Measurements from ENCODE around the gene ESPN. TPM values are rescaled to one million over a fixed set of nuclear protein-coding genes. Genes with fewer than 3 reads are reported as not detected.
A peak's percentile ranks its signal among the peaks of the same experiment; 100 is the strongest.
"Not testable (repeated sequence)": the region's sequence is repeated elsewhere in the genome, so short reads cannot be mapped to it uniquely, and the experiment has no call there.

ESPN gene
- total RNA-seq, 1 experiment from 2014 or later: not detected

DNA sequence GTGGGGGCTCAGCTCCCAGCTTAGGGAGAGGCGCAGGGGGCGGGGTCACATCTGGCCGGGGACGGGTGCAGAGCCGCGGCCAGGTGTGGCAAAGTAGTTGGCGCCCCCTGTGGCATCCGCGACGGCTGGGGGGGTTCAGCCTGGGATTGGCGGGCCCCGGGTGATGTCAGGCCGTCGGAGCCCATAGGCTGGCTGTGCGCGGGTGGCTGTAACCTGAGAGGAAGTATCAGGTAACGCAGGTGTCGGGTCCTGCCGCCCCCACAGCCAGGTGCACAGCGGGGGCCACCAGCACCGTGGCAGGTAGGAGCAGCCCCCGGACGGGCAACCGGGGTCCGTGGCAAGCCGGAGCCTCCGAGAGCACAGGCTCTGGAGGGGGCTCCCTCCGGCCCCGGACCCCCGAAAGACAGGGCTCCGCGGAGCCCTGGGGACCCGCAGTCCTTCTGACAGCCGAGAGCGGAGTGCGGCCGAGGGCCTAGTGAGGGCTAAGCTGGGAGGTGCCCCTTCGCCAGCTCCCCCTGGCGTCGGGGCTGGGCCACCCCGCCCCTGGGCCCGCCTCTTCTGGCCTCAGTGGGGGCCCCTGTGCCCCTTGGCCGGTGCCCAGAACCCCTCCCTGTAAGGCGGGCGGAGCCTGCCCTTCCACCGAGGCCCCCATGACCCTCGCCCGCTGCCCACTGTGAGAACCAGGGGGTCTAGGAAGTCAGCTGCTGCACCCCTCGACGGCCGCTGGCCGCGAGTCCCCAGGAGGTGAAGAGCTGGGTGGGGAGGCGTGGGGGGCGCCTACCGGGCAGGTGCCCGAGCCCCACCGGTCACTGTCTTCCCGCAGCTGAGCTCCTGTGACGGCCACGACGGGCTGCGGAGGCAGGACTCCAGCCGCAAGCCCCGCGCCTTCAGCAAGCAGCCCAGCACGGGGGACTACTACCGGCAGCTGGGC, 23.5 kb downstream of the ESPN start:
- no peak for DNase-seq (ENCODE audit: low spot score)

DNA sequence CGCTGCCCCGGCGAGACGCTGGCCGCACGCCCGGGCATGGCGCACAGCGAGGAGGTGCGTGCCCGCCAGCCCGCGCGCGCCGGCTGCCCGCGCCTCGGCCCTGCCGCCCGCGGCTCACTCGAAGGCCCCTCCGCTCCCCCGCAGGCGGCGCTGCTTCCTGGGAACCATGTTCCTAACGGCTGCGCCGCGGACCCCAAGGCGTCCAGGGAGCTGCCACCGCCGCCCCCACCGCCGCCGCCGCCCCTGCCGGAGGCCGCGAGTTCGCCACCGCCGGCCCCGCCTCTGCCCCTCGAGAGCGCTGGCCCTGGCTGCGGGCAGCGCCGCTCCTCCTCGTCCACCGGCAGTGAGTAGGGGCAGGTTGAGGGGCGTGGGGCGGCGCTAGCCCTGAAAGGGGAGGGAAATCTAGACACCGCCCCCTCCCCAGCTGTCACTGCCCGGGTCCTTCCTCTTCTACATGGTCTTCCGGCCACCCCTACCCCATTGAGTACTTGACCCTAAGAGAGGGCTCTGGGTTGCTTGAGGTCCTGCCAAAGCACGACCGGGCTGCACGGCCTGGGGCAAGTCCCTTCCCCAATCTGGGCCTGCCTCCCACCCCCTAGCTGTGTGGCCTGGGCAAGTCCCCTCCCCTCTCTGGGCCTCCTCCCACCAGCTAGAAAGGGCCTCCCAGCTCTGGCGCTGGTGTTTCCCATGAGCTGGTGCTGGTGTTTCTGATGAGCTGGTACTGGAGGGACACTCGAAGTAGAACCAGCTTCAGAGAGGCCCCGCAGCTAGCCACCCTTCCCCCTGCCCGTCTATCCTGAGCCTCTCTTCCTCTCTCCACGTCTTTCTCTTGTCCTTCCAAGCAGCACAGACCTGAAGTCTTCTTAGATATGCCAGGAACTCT, 24.4 kb downstream of the ESPN start:
- DNase-seq (ENCODE audit: low spot score): no peak

DNA sequence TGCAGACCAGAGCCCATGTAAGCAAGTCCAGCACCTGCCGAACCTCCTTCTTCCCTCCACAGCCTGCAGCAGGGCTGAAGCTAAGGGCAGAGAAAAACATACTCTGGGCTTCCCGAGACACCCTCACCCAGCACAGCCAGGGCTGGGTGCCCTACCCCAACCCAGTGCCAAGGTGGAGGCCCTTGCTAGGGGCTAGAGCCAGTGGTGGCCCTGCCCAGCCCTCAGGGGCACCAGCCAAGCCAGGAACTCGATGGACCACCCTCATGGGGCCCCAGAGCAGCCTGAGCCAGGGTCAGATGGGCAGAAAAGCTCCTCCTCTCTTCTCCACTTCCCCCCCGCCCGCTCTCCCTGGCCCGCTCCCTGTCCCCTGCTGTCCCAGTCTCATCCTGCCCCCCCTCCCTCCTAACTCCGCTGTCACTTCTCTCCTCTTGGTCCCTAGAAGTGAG, 25.5 kb downstream of the ESPN start:
- no peak for DNase-seq (ENCODE audit: low spot score)

DNA sequence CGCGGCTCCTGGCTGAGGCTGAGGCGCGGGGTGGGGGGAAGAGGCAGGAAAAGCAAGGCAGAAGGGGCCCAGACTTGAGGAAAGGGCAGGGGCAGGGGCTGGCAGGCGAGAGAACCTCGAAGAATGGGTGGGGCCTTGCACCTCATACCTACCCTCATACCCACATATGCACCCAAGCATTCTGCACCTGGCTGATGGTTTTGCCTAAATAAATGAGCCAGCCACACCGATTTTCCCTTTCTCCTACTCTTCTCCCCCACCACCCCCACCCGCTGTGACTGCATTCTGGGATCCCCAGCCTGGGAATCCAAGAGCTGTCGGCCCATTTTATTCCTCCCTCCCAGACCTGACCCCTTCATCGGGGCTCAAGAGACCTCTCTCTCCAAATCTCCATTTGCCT, 25.9 kb downstream of the ESPN start:
- not testable (repeated sequence) for DNase-seq (ENCODE audit: low spot score)

DNA sequence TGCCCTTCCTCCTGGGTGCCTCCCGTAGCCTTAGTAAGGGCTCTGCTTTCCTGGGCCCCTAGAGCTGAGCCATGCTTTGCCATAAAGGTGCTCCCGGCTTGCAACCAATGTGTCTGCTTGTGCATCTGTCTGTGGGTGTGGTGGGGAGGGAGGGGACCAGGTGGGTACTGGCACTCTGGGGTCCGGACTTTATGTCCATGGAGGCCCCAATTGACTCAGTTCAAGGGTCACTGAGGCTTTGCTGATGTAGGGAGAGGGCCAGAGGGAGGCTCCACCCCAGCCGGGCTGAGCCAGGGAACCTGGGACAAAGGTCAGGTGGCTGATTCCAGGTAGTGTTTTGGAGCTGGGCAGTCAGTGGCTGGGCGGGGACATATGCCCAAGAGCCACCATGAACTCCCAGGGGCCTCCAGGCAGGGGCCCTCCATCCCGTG, 26.4 kb downstream of the ESPN start:
- DNase-seq (ENCODE audit: low spot score): no peak

DNA sequence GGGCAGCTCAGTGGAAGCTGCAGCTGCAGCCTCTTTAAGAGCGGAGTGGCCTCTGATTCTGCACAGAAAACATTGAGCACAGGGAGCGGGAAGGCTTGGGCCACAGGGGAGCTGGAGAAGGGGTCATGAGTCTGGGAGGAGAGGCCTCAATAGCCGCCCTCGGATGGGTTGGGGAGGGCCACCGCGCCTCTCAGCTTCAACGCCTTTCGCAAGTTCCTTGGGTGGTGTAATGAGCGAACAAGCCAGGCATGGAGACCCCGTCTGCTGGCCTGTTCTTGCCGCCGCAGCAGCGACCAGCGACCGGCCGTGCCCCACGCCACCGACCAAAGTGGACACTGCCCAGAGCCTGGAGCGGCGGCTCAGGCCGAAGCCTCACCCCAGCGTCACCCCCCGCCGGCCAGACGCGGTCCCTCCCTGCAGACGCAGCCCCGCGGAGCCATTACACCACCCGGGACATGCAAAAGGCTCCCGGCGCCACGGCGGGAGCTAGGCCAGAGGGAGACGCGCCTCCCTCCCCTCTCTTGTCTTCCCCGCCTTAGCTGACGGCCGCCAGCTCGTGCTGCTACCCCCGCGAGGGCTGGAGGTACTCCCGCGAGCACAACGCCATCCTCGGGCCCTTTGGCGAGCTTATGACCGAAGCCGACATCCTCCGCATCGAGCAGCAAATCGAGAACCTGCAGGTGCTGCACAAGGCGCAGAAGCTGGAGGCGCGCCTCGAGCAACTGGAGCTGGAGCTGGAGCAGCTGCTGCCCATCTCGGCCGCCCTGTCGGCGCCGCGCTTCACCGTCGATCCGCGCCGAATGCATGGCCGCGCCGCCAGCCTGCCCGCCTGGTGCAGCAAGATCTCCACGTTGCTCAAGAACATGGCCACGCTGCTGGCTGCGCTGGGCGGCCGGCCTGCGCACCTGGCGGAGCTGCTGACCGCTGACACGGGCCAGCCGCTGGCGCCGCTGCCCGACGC, 29.6 kb downstream of the ESPN start:
- DNase-seq (ENCODE audit: low spot score): not testable (repeated sequence)

DNA sequence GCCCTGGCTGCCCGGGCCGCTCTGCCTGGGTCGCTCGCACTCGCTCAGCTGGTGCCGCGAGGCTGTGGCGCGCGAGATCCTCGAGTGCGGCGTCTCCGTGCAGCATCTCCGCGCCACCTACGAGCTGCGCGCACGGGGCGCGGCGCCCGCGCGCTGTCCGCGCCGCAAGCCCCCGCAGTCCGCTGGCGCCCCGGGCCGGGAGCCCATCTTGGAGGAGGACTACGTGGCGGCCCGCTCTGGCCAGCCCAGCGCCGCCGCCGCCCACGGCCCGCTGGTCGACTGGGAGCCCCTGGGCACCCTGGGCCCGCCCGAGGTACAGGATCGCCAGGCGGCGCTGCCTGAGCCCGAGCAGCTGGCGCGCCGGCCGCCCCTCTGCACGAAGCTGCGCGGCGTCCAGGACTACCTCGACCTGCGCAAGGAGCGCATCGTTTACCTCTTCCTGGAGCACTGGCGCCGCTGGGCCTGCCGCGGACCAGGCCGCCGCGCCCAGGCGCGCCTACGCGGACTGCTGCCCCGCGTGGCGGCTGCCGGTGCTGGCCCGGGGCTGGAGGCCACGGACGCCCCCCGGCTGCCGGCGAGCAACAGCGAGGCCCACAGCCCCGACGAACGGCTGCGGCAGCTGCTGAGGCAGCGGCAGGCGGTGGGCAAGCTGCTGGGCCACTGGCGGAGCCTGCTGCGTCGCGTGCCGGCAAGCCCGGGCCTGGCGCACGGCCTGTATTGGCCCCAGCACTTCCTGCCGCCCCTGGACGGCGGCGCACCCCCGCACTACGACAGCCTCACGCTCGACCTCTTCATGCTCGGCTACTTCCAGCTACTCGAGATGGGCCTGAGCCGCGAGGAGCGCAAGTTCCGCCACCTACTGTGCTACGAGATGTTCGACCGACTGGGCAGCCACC, 30.5 kb downstream of the ESPN start:
- no peak for DNase-seq (ENCODE audit: low spot score)

DNA sequence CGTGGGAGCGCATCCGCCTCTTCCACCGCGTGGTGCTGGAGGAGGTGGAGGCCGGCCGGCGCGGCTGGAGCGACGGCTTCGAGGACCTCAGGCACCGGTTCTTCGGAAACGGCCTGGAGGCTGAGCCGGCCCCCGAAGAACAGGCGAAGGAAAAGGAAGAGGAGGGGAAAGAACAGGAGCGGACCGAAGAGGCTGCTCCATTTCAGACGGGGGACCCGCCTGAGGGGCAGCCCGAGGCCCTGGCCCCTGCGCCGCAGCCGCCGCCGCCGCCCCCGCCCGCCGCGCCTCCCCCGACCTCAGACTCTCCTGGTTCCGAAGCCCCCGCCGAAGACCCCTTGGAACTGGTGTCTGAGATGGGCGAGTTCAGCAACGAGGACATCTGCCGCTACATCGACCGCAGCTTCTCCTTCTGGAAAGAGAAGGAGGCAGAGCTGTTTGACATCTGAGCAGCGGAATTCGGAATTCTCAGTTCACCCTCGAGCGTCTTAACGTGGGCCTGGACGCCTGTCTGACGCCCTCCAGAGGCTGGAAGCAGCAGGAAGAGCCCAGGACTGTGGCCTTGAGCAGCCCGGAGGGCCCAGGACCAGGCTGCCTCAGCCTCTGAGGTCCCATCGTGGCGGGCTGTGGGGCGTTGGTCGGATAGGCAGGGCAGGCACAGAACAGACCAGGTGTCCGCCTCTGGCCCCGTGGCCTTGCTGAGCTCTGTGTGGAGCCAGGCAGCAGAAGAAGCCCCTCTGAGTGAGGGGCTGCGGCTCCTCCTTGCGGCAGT, 31.4 kb downstream of the ESPN start:
- not testable (repeated sequence) for DNase-seq (ENCODE audit: low spot score)

DNA sequence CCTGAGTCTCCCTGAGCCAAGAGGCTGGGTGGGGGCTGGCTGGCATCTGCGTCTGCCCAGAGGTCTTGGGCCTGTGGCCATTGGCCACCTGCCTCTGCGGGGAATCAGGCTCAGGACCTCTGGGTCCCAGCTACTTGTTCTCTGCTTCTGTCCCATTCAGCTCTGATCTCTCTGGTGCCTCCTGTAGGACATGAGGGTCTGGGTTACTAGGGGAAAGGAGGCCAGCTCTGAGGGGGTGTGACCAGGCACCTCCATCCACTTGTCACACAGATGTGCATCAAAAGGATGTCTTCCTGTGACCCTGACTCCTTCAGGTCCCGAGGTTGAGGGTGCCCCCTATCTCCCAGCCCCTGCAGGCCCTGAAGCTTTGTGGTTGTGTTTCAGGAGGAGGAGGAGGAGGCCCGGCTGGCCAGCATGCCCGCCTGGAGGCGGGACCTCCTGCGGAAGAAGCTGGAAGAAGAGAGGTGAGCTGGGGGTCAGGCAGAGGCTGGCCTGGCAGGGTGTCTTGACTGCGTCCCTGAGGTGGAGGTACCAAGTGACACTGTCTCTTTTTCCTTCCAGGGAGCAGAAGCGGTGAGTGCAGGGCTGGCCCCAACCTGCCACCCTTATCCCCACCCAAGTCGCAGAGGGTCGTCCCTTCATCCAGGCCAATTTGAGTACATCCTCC, 32.4 kb downstream of the ESPN start:
- no peak for DNase-seq (ENCODE audit: low spot score)

DNA sequence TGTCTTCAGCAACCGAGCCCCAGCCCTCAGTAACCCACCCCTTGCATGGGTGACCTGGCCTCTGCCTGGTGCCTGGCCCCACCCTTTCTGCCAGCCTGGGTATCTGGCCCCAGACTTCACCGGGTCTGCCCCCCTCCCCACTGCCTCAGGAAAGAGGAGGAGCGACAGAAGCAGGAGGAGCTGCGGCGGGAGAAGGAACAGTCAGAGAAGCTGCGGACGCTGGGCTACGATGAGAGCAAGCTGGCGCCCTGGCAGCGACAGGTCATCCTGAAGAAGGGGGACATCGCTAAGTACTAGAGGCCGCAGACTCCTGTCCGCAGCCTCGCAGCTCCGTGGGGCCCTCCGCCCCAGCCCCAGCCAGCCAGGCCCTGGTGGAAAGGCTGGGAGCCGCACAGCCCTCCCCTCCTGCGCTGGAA, 35.3 kb downstream of the ESPN start:
- DNase-seq (ENCODE audit: low spot score): no peak

DNA sequence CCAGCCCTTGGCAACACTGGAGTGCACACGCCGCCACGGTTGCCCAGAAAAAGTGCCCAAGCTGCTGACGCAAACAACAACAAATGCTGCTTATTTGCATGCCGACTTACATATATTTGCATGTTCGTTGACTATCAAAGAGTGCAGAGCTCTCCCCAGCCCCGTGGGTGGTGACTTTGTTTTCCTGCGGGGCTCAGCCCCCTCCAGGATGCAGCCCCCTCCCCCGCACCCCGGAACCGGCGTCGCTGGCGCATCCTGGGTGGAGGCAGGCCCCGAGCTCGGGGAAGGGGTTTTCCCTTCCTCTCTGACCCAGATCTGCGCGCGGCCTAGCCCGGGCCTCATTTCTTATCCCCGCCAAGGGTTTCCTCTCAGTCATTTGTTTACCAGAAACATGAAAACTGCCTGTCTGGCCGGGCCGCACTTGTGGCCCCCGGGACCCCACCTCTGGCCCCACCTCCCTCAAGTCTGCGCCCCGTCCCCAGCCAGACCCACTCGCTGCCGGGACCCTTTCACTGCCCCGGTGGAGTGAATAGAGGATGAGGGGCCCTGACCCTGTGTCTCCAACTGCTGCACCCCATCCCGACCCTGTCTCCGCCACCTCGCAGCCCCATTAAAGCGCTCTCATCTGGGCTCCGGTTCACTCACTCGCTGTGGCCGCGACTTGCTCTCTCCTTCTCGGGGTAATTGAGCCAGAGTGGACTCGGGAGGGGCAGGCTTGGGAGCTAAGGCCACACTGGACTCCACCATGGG, 35.9 kb downstream of the ESPN start:
- DNase-seq (ENCODE audit: low spot score): no peak

DNA sequence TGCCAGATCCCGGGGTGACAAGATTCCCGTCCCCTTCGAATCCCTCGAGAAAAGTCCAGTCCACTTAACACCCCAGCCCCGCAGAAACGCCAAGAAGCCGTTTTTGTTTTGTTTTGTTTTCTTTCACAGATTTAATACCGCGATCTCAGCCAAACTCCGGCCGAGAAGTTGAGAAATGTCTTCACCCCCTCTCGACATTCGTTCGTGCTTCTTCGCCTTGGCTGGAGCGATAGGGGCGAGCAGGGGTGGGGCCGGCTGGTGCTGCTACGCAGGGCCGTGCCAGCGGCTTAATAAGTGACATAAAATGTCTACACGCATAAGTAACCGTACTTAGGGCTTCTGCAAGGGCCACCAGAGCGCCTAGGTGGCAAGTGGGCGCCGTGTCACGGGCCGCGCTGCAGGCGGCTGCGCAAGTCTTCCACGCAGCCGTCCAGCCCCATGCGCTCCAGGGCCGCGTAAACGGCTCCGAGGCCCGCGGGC, 36.5 kb downstream of the ESPN start:
- DNase-seq (ENCODE audit: low spot score): no peak

DNA sequence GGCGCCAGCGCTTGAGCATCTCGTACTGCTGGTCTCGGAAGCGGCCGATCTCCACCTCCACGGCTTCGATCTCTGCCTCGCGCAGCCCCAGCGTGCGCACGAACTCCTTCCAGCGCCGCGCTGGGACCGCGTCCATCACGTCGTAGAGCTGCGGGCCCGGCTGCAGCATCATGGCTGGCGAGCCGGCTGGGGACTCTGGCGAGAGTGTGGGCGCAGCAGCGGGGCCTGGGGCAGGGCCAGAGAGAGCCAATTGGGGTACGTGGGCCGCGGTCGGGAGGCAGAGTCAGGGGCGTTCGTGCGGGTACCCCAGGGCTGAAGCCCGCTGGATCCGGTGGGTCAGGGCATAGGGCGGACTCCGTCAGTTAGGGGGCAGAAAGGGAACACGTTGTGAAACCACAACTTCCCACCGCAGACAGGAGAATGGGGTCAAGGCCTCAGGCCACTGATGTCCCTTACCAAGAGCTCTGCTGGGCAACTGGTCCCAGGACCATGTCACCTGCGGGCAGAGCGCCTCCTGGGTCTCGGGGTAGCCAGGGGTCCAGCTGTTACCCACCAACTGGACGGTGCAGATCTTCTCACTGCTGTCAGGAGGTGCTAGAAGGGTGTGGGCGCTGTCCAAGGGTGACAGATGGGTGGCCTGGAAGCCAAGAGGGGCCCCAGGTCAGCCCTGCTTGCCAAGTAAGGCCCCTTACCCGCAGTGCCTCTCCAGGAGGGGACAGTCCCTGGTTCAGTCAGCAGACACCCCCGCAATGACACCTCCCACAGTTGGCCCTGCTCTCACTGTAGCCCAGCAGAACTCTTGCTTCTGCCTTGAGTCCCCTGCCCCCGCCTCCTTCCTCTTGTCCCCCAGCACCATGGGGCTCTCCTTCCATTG, 37.2 kb downstream of the ESPN start:
- DNase-seq (ENCODE audit: low spot score): no peak

DNA sequence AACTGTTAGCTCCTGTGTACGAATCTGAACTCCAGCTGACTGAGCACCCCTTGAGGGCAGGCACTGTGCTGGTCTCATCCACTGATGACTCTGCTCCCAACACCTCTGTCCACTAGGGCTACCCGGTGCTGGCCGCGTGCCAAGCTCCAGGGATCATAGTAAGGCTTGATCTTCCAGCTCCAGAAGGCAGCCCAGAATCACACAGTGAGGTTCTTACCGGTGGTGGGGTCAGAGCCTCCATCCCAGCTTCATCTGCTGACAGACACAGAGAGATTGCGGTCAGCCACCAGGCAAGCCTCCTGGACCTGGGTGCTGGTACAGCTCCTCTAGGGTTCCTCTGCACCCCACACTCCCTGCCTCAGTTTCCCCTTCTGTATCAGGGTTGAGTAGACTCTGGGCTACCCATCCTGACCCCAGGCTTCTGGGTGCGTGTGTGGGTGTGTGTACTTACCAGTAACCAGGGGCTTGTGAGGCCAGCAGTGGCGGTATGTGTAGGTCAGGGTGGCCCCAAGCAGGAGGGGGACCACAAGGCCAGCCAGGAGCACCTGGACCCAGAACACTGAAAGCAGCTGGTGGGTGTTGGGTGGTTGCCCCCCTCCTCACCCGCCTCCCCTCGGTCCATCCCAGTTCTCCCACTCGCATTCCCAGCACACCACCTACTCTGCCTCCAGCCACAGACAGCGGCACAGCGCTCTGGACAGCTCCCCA, 38.0 kb downstream of the ESPN start:
- DNase-seq (ENCODE audit: low spot score): no peak

DNA sequence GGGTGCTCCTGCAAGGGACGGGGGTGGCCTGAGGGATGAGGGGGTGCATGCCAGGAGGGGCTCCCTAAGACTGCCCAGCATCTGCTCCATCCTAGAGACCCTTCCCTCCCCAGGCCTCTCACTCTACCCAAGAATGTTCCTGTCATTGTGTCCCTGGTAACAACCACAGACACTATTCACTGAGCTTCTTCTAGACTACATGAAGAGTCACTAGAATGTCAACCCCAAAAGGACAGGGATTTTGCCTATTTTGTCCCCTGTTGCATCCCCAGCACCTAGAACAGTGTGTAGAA, 38.5 kb downstream of the ESPN start:
- DNase-seq (ENCODE audit: low spot score): no peak

DNA sequence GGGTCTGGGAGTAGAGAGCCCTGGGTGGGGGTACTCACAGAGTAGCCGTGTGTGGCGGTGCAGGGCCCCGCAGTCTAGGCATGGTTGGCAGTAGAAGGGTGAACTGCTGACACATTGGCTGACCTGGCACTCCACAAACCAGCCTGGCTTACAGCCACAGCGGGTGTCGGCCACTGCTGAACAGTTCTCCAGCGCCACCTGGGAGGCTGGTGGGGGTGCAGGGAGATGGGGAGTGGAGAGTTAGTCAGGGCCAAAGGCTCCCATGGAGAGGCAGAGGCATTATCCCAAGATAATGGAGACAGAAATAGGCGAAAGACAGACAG, 39.9 kb downstream of the ESPN start:
- peak; percentile 46 for DNase-seq (ENCODE audit: low spot score)

DNA sequence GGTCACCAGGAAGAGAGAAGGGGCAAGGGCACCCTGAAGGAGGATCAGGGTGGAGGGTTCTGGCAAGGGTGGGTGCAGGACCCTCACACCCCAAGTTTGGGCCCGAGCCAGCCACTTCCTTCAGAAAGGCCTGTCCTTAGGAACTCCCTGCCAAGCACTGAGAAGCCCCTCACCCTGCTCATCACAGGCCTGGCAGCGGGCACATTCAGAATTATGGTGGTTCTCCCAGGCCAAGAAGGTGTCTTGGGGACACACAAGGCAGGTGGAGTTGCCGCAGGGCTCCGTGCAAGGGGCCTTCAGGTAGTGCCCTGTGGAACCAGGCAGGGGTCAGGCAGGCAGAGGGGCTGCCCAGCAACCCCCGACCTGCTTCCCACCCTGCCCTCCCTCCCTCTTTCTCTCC, 40.3 kb downstream of the ESPN start:
- no peak for DNase-seq (ENCODE audit: low spot score)
